ENCODE measurements around the gene APBB2. TPM values are rescaled to one million over a fixed set of nuclear protein-coding genes. Genes with fewer than 3 reads are reported as not detected.

Gene APBB2
- total and polyA plus RNA-seq, 4 donors, result 4.8 to 31.5 (median 11.2) TPM

DNA sequence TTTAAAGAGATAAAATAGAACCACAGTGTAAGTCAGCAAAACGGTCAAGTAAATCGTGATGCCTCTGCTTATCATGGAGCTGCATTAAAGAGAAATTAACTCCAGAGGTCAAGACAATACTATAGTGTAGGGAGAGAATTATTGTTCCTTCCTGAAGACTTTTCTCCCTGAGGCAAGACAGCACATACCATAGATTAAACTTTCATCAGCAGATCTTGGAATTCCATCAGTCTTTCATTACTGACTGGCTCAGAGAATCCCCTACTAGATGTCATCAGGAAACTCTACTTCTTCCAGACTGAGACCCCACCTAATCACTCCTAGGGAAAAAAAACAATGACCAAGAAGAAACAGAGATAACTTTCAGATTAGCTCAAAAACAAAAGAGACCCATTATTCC lies 333.2 kb downstream of the APBB2 start:
- H3K4me3 ChIP-seq (ENCODE audit: low read depth in 1 of 3, low read length in 3 of 3), result no peak overlapping the region
- 87% methylated on average over 2 of the region's 2 CpGs for WGBS
- no peak overlapping the region for H3K9ac ChIP-seq (ENCODE audit: low read depth in 1 of 2, low read length in 2 of 2)
- H3K4me1 ChIP-seq (ENCODE audit: control insufficient read depth in 4 of 4, insufficient read depth in 4 of 4, low read length in 3 of 4), result peaks cover 0 to 3% (median 0%) of the 10 kb centered on the region in 4 donors
- H3K9me3 ChIP-seq (ENCODE audit: control insufficient read depth in 4 of 4, low read length in 3 of 4), result no peaks in the 10 kb centered on the region
- DNase-seq (ENCODE audit: low spot score), result no peak
- TF ChIP-seq, protein P1, sequence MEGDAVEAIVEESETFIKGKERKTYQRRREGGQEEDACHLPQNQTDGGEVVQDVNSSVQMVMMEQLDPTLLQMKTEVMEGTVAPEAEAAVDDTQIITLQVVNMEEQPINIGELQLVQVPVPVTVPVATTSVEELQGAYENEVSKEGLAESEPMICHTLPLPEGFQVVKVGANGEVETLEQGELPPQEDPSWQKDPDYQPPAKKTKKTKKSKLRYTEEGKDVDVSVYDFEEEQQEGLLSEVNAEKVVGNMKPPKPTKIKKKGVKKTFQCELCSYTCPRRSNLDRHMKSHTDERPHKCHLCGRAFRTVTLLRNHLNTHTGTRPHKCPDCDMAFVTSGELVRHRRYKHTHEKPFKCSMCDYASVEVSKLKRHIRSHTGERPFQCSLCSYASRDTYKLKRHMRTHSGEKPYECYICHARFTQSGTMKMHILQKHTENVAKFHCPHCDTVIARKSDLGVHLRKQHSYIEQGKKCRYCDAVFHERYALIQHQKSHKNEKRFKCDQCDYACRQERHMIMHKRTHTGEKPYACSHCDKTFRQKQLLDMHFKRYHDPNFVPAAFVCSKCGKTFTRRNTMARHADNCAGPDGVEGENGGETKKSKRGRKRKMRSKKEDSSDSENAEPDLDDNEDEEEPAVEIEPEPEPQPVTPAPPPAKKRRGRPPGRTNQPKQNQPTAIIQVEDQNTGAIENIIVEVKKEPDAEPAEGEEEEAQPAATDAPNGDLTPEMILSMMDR (IDR thresholded peaks at IDR 0.05; ENCODE audit: low read depth, low read length, missing input control), result no peak
- TF ChIP-seq GABPA (IDR thresholded peaks at IDR 0.05 in 1 of 2, conservative IDR thresholded peaks at IDR 0.05 in 1 of 2) (no peak), TAF1 (conservative IDR thresholded peaks at IDR 0.05) (no peak), NR2F2 (IDR thresholded peaks at IDR 0.05) (no peak), YY1 (IDR thresholded peaks at IDR 0.05) (no peak), SP1 (IDR thresholded peaks at IDR 0.05) (no peak), FOXA2 (IDR thresholded peaks at IDR 0.05) (no peak), EGR1 (IDR thresholded peaks at IDR 0.05; ENCODE audit: low read depth in 2 of 2) (no peak), RAD21 (IDR thresholded peaks at IDR 0.05) (no peak), RXRA (IDR thresholded peaks at IDR 0.05) (no peak), HNF4A (conservative IDR thresholded peaks at IDR 0.05) (no peak), FOXA1 (IDR thresholded peaks at IDR 0.05) (no peak), JUND (IDR thresholded peaks at IDR 0.05) (no peak), HNF4G (IDR thresholded peaks at IDR 0.05) (no peak)
- TF ChIP-seq, protein P2, sequence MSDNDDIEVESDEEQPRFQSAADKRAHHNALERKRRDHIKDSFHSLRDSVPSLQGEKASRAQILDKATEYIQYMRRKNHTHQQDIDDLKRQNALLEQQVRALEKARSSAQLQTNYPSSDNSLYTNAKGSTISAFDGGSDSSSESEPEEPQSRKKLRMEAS (IDR thresholded peaks at IDR 0.05), result no peak
- TF ChIP-seq, protein P3, sequence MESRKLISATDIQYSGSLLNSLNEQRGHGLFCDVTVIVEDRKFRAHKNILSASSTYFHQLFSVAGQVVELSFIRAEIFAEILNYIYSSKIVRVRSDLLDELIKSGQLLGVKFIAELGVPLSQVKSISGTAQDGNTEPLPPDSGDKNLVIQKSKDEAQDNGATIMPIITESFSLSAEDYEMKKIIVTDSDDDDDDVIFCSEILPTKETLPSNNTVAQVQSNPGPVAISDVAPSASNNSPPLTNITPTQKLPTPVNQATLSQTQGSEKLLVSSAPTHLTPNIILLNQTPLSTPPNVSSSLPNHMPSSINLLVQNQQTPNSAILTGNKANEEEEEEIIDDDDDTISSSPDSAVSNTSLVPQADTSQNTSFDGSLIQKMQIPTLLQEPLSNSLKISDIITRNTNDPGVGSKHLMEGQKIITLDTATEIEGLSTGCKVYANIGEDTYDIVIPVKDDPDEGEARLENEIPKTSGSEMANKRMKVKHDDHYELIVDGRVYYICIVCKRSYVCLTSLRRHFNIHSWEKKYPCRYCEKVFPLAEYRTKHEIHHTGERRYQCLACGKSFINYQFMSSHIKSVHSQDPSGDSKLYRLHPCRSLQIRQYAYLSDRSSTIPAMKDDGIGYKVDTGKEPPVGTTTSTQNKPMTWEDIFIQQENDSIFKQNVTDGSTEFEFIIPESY (IDR thresholded peaks at IDR 0.05), result no peak
- TF ChIP-seq, protein P4, sequence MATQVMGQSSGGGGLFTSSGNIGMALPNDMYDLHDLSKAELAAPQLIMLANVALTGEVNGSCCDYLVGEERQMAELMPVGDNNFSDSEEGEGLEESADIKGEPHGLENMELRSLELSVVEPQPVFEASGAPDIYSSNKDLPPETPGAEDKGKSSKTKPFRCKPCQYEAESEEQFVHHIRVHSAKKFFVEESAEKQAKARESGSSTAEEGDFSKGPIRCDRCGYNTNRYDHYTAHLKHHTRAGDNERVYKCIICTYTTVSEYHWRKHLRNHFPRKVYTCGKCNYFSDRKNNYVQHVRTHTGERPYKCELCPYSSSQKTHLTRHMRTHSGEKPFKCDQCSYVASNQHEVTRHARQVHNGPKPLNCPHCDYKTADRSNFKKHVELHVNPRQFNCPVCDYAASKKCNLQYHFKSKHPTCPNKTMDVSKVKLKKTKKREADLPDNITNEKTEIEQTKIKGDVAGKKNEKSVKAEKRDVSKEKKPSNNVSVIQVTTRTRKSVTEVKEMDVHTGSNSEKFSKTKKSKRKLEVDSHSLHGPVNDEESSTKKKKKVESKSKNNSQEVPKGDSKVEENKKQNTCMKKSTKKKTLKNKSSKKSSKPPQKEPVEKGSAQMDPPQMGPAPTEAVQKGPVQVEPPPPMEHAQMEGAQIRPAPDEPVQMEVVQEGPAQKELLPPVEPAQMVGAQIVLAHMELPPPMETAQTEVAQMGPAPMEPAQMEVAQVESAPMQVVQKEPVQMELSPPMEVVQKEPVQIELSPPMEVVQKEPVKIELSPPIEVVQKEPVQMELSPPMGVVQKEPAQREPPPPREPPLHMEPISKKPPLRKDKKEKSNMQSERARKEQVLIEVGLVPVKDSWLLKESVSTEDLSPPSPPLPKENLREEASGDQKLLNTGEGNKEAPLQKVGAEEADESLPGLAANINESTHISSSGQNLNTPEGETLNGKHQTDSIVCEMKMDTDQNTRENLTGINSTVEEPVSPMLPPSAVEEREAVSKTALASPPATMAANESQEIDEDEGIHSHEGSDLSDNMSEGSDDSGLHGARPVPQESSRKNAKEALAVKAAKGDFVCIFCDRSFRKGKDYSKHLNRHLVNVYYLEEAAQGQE (IDR thresholded peaks at IDR 0.05), result no peak
- TF ChIP-seq, protein P5, sequence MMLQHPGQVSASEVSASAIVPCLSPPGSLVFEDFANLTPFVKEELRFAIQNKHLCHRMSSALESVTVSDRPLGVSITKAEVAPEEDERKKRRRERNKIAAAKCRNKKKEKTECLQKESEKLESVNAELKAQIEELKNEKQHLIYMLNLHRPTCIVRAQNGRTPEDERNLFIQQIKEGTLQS (IDR thresholded peaks at IDR 0.05), result no peak
- H3K27ac ChIP-seq (ENCODE audit: low read depth in 1 of 2, low read length in 2 of 2), result no peak overlapping the region
- H3K27me3 ChIP-seq (ENCODE audit: control insufficient read depth in 4 of 4, insufficient read depth in 4 of 4, low read length in 3 of 4), result no peaks in the 10 kb centered on the region
- H3K36me3 ChIP-seq (ENCODE audit: control insufficient read depth in 4 of 4, insufficient read depth in 3 of 4, low read depth in 1 of 4, low read length in 3 of 4), result peaks cover 0 to 28% (median 13%) of the 10 kb centered on the region in 4 donors

All from liver (tissue), 9 donors.